Occipital lobe (tissue), 2 donors: ENCODE results near the gene ADCK2. TPM values are rescaled to one million over a fixed set of nuclear protein-coding genes. Genes with fewer than 3 reads are reported as not detected.
"Not testable (repeated sequence)": the region's sequence is repeated elsewhere in the genome, so short reads cannot be mapped to it uniquely, and the experiment has no call there.

Source experiments
- DNase-seq: peaks from one replicate; lab custom pipeline; 2025; lab: John Stamatoyannopoulos, UW
- total RNA-seq: library from RNA; depleted of rRNA; stranded (reverse); fragments of >200 nt; gene quantifications from one replicate; pipeline ENCODE4 v1.2.3, GENCODE V29; 2014

The ADCK2 gene
- total RNA-seq, 1 donor from 2014 or later: 47.6 TPM

DNA sequence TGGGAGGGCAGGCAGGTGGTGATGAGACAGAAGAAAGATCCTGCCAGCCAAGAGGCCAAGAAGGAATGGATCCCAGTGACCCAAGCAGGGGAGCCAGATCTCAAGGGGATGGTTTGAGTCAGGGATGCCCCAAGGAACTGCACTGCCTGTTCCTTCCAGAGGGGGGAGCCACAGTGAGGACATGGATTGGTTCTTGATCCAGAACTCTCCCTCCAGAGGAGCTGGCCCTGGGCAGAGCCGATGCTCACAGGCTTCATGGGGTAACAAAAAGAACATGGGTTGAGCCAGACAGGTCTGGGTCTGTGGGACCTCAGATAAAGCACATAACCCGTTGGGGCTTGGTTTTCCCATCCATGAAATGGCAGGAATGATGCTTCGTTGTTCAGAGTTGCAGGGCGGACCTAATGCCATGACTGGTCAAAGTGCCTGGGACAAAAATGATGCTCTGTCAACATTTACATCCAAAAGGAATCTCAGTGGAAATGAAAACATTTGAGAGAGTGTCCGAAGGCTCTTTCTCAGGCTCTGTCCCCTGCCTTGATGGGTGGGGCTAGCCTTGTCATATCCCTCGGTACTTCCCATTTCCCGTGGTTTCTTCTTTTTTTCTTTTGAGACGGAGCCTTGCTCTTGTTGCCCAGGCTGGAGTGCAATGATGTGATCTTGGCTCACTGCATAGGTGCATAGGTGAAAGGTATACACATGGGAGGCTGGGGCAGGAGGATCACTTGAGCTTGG lies 27.4 kb upstream of the ADCK2 start:
- no peak for DNase-seq

DNA sequence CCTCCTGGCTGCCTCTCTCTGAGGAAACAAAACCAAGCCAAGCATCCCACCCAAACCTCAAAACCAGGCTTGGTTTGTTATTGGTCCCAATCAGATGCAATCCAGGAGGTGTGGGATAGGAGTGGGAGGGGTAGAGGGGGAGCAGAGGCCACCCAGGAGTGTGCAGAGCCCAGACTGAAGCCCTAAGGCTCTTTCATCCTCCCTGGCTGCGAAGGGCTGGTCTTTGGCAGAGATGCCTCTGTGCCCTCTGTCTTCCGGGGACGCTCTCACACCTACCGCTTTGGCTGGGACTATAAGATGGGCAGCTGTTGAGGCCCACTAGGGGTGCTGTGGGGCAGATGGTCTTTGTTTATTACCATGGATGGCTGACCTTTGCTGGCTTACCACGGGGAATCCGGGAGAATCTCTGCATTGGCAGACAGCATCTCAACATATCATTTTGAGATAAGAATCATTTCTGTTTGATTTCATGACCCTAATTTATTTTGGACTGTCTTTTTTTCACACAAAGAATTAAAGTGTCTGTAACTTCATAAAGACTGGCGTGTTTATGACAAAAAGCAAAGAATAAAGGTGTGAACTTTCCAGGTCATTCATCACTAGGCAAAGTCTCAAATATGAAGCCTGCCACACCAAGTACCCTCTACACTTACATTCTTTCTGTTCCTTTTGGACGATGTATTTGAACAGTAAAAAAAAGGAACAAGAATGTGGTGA lies 25.7 kb upstream of the ADCK2 start:
- no peak for DNase-seq

GRCh38 chr7:140649556-140650205 lies 23.1 kb upstream of the ADCK2 start:
- DNase-seq: no peak

- no peak for DNase-seq
Observed at GRCh38 chr7:140650367-140650766, 22.4 kb upstream of the ADCK2 start.

- peak; percentile 35 for DNase-seq
Observed at GRCh38 chr7:140653319-140654108, 19.2 kb upstream of the ADCK2 start.

- DNase-seq: no peak
Observed at GRCh38 chr7:140654109-140654387, 18.7 kb upstream of the ADCK2 start.

DNA sequence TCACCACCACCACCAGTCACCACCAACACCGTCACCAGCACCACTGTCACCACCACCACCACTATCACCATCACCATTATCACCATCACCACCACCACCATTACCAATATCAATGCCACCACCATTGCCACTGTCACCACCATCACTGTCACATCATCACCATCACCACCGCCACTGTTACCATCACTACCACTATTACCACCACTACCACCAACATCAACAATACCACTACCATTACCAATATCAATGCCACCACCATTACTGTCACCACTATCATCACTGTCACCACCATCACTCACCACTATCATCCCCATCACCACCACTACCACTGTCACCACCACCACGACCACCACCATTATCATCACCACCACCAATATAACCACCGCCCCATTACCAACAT lies 18.1 kb upstream of the ADCK2 start:
- DNase-seq: no peak

DNA sequence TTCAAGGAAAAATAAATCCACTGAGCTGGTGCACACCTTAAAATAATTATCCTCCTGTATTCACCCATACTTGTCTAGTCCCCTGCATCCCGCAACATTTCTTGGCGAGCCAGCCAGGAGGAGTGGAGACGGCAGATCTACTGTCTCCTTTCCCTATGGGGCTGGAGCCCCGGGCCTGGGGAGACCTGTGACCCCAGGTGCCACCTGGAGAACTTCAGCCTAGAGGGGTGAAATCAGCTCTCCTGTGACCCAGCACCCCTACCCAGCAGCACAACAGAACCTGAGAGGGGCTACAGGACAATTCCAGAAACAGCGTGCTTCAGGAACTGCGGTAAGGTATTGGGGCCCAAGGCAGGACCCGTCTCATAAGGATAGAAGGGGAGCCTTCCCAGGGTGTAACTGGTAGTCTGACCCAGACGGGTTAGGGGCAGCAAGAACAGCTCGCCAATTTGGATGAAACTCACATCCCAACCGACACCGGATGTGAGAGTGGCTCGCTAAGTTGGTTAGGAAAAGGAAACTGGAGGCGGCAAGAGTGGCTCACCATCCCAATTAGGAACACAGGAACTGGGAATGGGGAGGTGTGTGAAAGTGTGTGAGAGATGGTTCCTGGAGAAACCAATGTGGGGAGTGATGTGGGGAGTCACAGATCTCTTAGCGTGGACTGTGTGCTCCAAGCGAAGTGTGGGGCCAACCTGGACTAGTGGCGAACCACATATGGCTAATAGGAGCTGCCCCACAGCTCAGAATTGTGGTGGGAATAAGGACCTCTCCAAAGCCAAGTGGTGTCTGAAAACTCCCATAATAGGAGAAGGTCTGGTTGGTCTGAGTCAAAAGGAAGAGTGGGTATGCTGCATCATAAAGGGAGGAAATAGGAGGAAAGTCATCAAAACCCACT lies 17.0 kb upstream of the ADCK2 start:
- DNase-seq: no peak

DNA sequence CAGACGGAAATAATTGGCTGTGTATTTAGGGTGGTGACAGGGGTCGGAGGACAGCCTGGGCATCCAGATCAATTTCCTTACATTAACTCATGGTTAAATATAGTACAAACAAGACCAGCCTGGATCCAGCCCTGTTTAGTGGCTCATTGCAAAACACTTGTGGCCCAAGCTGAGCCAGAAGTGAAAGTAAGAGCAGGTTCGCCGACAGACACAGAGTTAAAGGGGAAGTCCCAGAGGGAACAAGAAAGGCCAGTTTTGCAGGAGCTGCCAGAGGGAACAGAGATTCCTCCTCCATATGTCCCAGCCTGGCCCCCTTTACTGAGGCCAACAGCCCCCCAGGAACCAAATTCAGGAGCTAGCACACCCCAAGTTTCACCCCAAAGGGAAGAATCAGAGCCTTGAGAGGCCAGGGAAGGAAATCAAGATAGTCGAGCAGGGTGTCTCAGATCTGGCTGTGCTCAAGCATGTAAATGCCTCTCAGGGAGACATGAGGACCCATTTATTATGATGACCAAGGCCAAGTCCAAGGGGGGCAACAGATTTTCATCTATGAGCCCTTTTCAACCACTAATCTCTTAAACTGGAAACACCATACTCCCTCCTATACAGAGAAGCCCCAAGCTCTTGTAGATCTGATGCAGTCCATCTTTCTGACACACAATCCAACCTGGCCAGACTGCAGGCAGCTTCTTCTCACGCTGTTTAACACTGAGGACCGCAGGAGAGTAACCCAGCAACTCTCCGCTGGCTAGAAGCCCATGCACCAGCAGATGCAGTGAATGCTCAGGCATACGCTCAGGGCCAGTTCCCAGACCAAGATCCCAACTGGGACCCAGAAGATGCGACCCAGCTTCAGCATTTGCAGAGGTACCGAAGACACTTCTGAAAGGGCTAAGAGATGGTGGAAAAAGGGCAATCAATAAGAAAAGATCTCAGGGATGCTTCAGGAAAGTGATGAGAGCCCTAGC lies 15.9 kb upstream of the ADCK2 start:
- DNase-seq: no peak

DNA sequence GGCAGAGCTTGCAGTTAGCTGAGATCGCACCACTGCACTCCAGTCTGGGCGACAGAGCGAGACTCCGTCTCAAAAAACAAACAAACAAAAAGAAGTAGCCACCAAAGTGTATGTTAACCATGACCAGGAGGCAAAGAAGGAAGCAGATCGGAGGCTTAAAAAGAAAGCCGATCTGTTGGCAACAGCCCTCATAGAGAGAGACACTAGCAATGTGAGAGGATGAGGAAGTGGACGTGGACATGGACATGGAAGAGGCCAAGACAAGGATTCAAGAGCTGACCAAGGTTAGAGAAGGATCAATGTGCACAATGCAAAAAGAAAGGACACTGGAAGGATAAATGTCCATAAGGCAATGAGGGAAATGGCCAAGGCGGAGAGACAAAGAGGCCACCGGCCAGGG lies 14.9 kb upstream of the ADCK2 start:
- no peak for DNase-seq

GRCh38 chr7:140659856-140660255 lies 12.9 kb upstream of the ADCK2 start:
- no peak for DNase-seq

DNA sequence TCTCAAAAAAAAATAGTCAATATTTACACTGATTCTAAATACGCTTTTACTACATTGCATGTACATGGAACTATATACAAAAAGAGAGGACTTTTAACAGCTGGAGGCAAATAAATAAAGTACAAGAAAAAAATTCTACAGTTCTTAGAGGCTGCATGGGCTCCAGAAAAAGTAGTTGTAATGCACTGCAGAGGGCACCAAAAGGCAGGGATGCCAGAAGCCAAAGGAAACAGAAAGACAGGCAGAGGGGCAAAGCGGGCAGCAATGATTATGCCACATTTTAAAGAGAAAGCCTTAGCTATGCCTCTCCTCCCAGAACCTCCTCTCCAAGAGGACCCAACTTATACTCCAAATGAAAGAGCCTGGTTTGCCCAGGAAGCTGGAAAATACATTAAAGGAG lies 11.6 kb upstream of the ADCK2 start:
- no peak for DNase-seq

GRCh38 chr7:140662938-140663337 lies 9.8 kb upstream of the ADCK2 start:
- DNase-seq: not testable (repeated sequence)

- no peak for DNase-seq
Observed at GRCh38 chr7:140667476-140667875, 5.3 kb upstream of the ADCK2 start.

DNA sequence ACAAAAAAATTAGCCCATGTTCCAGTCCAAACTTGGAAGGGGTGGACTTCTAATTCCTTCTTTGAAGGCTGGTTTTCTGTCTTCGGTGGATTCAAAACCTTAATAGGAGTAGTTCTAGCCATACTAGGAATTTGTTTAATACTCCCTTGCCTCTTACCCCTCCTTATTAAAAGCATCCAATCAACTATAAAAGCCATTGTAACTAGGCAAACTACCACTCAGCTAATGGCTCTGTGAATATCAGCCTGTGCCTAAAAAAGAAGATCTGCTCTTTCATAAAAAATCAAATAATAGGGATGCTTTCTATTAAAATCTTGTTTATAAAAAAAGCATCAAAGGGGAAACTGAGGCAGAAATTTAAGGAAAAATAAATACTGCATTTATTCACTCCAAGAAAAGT lies 4.1 kb upstream of the ADCK2 start:
- no peak for DNase-seq

DNA sequence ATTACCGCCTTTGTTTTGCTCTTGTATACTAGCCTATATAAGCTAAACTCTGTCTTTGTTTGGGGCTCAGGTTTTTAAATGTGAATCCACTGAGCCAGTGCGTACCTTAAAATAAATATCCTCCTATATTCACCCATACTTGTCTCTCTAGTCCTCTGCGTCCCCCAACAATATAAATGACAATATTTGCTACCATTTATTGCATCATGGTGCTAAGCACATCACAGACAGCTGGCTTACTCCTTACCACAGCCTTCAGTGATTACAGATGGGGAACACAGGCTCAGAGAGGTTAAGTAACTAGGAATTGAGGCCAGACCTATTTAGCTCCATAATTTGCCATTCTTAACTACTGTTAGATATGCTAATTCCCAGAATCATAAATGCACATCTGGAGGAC lies 3.4 kb upstream of the ADCK2 start:
- no peak for DNase-seq

- DNase-seq: not testable (repeated sequence)
Observed at GRCh38 chr7:140669862-140670261, 2.9 kb upstream of the ADCK2 start.

DNA sequence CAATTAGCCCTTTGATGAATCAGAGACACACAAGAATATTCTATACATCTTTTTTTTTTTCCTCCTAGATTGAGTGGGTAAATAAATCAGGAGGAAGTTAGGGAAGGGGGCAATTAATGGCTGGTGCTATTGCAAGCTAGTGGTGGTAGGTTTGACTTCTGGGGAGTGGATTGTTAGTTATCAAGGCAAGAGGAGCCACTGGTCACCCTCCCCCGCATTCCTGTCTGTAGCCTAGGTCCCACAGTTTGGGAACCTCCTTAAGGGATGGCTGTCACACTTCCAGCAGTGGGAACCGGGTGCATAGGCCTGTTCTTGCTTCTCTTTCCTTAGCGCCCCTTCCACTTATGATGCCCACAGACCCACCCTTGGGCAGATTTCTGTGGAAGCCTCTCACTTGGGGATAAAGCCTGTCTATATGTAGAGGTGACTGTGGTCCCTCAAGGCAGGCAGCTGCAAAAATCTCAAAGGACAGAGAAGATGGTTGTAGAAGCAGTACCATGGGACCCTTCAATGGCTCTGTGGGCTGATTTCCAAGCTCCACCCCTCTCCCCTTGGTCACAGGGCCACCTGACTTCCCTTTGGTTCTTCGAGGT lies 2.3 kb upstream of the ADCK2 start:
- DNase-seq: no peak

- DNase-seq: no peak
Observed at GRCh38 chr7:140671966-140672365, 779 bp upstream of the ADCK2 start.
